Liver (tissue), 9 donors: ENCODE results near the gene KLF15. TPM values are rescaled to one million over a fixed set of nuclear protein-coding genes. Genes with fewer than 3 reads are reported as not detected.

ENCODE experiments used
- DNase-seq: peaks from one replicate; pipeline ENCODE4 v3.0.0-alpha.2; 2017; ENCODE audit warnings: low spot score
- H3K27ac ChIP-seq, 2 donors: one replicate each; pipeline ENCODE4 v1.7.0; 2013; ENCODE audit warnings: inconsistent platforms in 2 of 2, low read length in 2 of 2, control low read depth in 1 of 2, low read depth in 1 of 2, mild to moderate bottlenecking in 1 of 2
- H3K27me3 ChIP-seq, 4 donors: one replicate each; pipeline versions ENCODE4 v1.6.1 to v1.7.0; 2013; ENCODE audit warnings: low read length in 3 of 4, inconsistent platforms in 1 of 4, mild to moderate bottlenecking in 1 of 4, moderate library complexity in 1 of 4; ENCODE audit not compliant: control insufficient read depth in 4 of 4, insufficient read depth in 4 of 4
- H3K36me3 ChIP-seq, 4 donors: one replicate each; pipeline versions ENCODE4 v1.6.1 to v1.7.0; 2013; ENCODE audit warnings: low read length in 3 of 4, mild to moderate bottlenecking in 3 of 4, low read depth in 1 of 4, moderate library complexity in 1 of 4; ENCODE audit not compliant: control insufficient read depth in 4 of 4, insufficient read depth in 3 of 4
- H3K4me1 ChIP-seq, 4 donors: one replicate each; pipeline versions ENCODE4 v1.6.1 to v1.7.0; 2013; ENCODE audit warnings: low read length in 3 of 4, mild to moderate bottlenecking in 3 of 4, moderate library complexity in 1 of 4; ENCODE audit not compliant: control insufficient read depth in 4 of 4, insufficient read depth in 4 of 4
- H3K4me3 ChIP-seq, 3 donors: one replicate each; pipeline versions ENCODE4 v1.6.1 to v1.7.0; 2013; ENCODE audit warnings: low read length in 3 of 3, control low read depth in 1 of 3, low read depth in 1 of 3, mild to moderate bottlenecking in 1 of 3
- H3K9ac ChIP-seq, 2 donors: one replicate each; pipeline ENCODE4 v1.7.0; 2013; ENCODE audit warnings: low read length in 2 of 2, mild to moderate bottlenecking in 2 of 2, moderate library complexity in 2 of 2, control low read depth in 1 of 2, low read depth in 1 of 2
- H3K9me3 ChIP-seq, 4 donors: one replicate each; pipeline versions ENCODE4 v1.6.1 to v1.7.0; 2013; ENCODE audit warnings: low read length in 3 of 4; ENCODE audit not compliant: control insufficient read depth in 4 of 4
- EGR1 ChIP-seq, 2 donors: IDR thresholded peaks; 2 replicates each; pipeline ENCODE4 v1.6.1; 2016 to 2018; ENCODE audit warnings: antibody characterized with exemption in 2 of 2, low read depth in 2 of 2
- FOXA2 ChIP-seq: IDR thresholded peaks from 2 replicates; pipeline ENCODE4 v1.6.1; 2016; ENCODE audit warnings: antibody characterized with exemption
- GABPA ChIP-seq, 2 donors: IDR thresholded peaks in 1 of 2; conservative IDR thresholded peaks in 1 of 2; 2 replicates each; pipeline ENCODE4 v1.6.1; 2016; ENCODE audit warnings: antibody characterized with exemption in 2 of 2, mild to moderate bottlenecking in 1 of 2, moderate library complexity in 1 of 2
- HNF4A ChIP-seq, 2 donors: conservative IDR thresholded peaks; 2 replicates each; pipeline ENCODE4 v1.6.1; 2016; ENCODE audit warnings: antibody characterized with exemption in 2 of 2, mild to moderate bottlenecking in 2 of 2
- JUND ChIP-seq, 2 donors: IDR thresholded peaks; 2 replicates each; pipeline ENCODE4 v1.6.1; 2016; ENCODE audit warnings: antibody characterized with exemption in 2 of 2
- NR2F2 ChIP-seq: IDR thresholded peaks from 2 replicates; pipeline ENCODE4 v1.6.1; 2016; ENCODE audit warnings: antibody characterized with exemption
- RAD21 ChIP-seq, 2 donors: IDR thresholded peaks; 2 replicates each; pipeline ENCODE4 v1.6.1; 2016; ENCODE audit warnings: antibody characterized with exemption in 2 of 2, mild to moderate bottlenecking in 2 of 2
- RXRA ChIP-seq, 2 donors: IDR thresholded peaks; 2 replicates each; pipeline ENCODE4 v1.6.1; 2017 to 2018; ENCODE audit warnings: antibody characterized with exemption in 2 of 2, mild to moderate bottlenecking in 1 of 2
- SP1 ChIP-seq: IDR thresholded peaks from 2 replicates; pipeline ENCODE4 v1.6.1; 2018; ENCODE audit warnings: antibody characterized with exemption, mild to moderate bottlenecking
- TAF1 ChIP-seq: conservative IDR thresholded peaks from 2 replicates; pipeline ENCODE4 v1.6.1; 2016; ENCODE audit warnings: antibody characterized with exemption, mild to moderate bottlenecking
- WGBS: extraction: QIAGEN DNeasy Blood & Tissue Kit; methylation state at CpG from one replicate; pipeline ENCODE4 v1.1.7; 2013; 5-methylcytosine and 5-hydroxymethylcytosine counted together
- polyA plus RNA-seq, 2 donors: library from polyadenylated mRNA; stranded (reverse) in 1 of 2; unstranded in 1 of 2; fragments of 200-250 nt in 1 of 2; fragments of >200 nt in 1 of 2; fragmentation: Nextera tagmentation in 1 of 2; extraction: Ambion mirVana in 1 of 2; gene quantifications; one replicate each; pipeline versions ENCODE4 v1.2.1 to v1.2.3, GENCODE V29; 2013 to 2015
- total RNA-seq, 2 donors: library from RNA; depleted of rRNA; stranded (reverse); fragments of >200 nt; gene quantifications; one replicate each; pipeline ENCODE4 v1.2.3, GENCODE V29; 2014
- TF ChIP-seq, protein P1 (sequence below): fragments of 150-350 bp; IDR thresholded peaks from 2 replicates; pipeline ENCODE4 v1.5.1; 2017; ENCODE audit warnings: improper control_type of control experiment, low read depth, low read length; ENCODE audit not compliant: missing input control
- TF ChIP-seq, protein P2 (sequence below): IDR thresholded peaks from 2 replicates; pipeline ENCODE4 v1.6.1; 2016; ENCODE audit warnings: antibody characterized with exemption, mild to moderate bottlenecking
- donor health status: healthy.
- donor health status: healthy.
- donor health status: healthy.
- donor health status: healthy.
- donor health status: healthy.

The KLF15 gene
- total and polyA plus RNA-seq, 4 donors = 21.4 to 103 (median 49.3) TPM

DNA sequence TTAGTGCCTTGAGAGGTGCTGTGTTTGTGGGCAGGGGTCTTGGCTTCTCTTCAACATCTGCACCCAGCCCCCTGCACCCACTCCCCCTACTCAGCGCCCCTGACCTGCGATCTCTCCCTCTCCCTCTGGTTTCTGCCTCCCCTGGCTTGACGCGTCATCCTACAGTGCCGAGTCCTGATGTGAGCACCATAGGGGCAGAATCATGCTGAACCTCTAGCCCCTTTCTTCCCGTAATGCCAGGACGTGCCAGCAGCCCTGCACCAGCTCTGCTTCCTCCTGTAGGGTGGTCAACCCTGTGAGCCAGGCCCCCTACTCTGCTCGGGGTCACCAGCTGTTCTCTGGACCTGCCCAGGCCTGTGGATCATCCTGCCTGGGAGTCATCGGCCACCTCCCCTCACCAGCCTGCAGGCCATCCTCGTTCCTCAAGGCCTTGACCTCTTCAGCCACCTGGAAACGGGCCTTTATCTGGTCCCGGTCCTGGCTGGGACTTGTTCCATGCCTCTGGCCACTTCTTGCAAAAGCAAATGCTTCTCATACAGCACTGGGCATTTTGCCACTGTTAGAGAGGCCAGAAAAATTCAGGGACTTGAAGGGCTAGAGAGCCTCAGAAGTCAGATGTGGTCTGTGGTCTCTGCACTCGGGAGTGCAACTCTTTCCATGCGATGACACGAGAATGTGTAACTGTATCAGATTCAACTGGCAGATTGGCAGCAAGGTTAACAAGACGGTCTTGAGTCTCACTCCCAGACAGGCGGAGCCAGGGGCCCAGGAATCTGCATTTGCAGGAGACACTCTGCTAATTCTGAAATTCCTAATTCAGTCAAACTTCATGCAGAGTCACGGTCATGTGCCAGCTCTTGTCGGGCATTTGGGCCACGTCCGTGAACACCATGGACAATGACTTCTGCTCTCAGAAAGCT lies 16.7 kb upstream of the KLF15 start:
- DNase-seq = no peak
- H3K9me3 ChIP-seq = no peaks in the 10 kb centered on the region
- no peak overlapping the region for H3K9ac ChIP-seq
- peak overlapping the region; percentile 68 to 80 for H3K27ac ChIP-seq
- H3K27me3 ChIP-seq = no peaks in the 10 kb centered on the region
- 71% methylated on average over 21 of the region's 21 CpGs for WGBS
- H3K36me3 ChIP-seq = no peaks in the 10 kb centered on the region
- TF ChIP-seq SP1 (peak; percentile 70), JUND (IDR thresholded peaks at IDR 0.05) (peak in 1 of 2 donors; percentile 8), EGR1 (IDR thresholded peaks at IDR 0.05; ENCODE audit: low read depth in 2 of 2) (no peak), NR2F2 (peak; percentile 40), HNF4A (conservative IDR thresholded peaks at IDR 0.05) (peak; percentile 46 to 74), RXRA (IDR thresholded peaks at IDR 0.05) (peak; percentile 91 to 93), RAD21 (IDR thresholded peaks at IDR 0.05) (peak; percentile 56 to 73)
- TF ChIP-seq, protein P1, sequence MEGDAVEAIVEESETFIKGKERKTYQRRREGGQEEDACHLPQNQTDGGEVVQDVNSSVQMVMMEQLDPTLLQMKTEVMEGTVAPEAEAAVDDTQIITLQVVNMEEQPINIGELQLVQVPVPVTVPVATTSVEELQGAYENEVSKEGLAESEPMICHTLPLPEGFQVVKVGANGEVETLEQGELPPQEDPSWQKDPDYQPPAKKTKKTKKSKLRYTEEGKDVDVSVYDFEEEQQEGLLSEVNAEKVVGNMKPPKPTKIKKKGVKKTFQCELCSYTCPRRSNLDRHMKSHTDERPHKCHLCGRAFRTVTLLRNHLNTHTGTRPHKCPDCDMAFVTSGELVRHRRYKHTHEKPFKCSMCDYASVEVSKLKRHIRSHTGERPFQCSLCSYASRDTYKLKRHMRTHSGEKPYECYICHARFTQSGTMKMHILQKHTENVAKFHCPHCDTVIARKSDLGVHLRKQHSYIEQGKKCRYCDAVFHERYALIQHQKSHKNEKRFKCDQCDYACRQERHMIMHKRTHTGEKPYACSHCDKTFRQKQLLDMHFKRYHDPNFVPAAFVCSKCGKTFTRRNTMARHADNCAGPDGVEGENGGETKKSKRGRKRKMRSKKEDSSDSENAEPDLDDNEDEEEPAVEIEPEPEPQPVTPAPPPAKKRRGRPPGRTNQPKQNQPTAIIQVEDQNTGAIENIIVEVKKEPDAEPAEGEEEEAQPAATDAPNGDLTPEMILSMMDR = no peak
- H3K4me3 ChIP-seq = no peak overlapping the region
- H3K4me1 ChIP-seq = peaks cover 10 to 31% (median 27%) of the 10 kb centered on the region in 4 donors

DNA sequence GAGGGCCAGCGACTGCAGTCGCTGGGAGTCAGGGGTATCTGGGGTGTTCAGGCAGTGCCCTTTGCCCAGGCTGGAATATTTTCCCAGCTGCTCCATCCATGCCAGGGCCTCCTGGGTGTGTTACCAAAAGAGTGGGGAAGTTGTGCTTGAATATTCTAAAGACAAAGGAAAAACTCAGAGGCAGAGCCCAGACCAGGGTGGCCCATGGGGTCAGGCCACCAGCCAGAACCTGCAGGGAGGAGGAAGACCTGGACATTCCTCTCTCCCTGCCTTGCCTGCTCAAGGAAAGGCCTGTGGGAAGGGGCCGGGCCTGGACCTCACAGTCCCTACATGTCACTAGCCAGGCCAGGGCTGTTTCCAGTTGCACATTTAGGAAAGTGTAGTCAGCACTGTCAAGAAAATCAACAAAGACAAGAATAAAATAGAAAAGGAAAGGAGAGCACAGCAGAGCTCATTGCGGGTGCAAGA lies 16.0 kb upstream of the KLF15 start:
- Histone ChIP-seq H3K9ac (no peak overlapping the region), H3K36me3 (no peaks in the 10 kb centered on the region), H3K27ac (peak overlapping the region; percentile 68 to 80), H3K9me3 (no peaks in the 10 kb centered on the region), H3K27me3 (no peaks in the 10 kb centered on the region), H3K4me1 (peaks cover 12 to 36% (median 28%) of the 10 kb centered on the region in 4 donors), H3K4me3 (no peak overlapping the region)
- TF ChIP-seq FOXA2 (no peak), HNF4A (conservative IDR thresholded peaks at IDR 0.05) (peak; percentile 5 to 13), RXRA (IDR thresholded peaks at IDR 0.05) (no peak), SP1 (no peak), TAF1 (no peak), GABPA (IDR thresholded peaks at IDR 0.05 in 1 of 2, conservative IDR thresholded peaks at IDR 0.05 in 1 of 2) (no peak), EGR1 (IDR thresholded peaks at IDR 0.05; ENCODE audit: low read depth in 2 of 2) (no peak)
- TF ChIP-seq, protein P2, sequence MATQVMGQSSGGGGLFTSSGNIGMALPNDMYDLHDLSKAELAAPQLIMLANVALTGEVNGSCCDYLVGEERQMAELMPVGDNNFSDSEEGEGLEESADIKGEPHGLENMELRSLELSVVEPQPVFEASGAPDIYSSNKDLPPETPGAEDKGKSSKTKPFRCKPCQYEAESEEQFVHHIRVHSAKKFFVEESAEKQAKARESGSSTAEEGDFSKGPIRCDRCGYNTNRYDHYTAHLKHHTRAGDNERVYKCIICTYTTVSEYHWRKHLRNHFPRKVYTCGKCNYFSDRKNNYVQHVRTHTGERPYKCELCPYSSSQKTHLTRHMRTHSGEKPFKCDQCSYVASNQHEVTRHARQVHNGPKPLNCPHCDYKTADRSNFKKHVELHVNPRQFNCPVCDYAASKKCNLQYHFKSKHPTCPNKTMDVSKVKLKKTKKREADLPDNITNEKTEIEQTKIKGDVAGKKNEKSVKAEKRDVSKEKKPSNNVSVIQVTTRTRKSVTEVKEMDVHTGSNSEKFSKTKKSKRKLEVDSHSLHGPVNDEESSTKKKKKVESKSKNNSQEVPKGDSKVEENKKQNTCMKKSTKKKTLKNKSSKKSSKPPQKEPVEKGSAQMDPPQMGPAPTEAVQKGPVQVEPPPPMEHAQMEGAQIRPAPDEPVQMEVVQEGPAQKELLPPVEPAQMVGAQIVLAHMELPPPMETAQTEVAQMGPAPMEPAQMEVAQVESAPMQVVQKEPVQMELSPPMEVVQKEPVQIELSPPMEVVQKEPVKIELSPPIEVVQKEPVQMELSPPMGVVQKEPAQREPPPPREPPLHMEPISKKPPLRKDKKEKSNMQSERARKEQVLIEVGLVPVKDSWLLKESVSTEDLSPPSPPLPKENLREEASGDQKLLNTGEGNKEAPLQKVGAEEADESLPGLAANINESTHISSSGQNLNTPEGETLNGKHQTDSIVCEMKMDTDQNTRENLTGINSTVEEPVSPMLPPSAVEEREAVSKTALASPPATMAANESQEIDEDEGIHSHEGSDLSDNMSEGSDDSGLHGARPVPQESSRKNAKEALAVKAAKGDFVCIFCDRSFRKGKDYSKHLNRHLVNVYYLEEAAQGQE = no peak
- DNase-seq = no peak
- 73% methylated on average over 4 of the region's 4 CpGs for WGBS
